Measurements from ENCODE around the gene PHEX.

Gene PHEX

GRCh38 chrX:22105971-22106370 lies 73.8 kb downstream of the PHEX start:
- no peak for TF ChIP-seq ZNF565 (CRISPR knock-in tag; conservative IDR thresholded peaks at IDR 0.05; ENCODE audit: low read depth)
- TF ChIP-seq SNAI2 (CRISPR knock-in tag; IDR thresholded peaks at IDR 0.05): no peak
- no peak for TF ChIP-seq CREB5 (CRISPR knock-in tag; IDR thresholded peaks at IDR 0.05; ENCODE audit: low read depth)
- TF ChIP-seq ARNTL (CRISPR knock-in tag; IDR thresholded peaks at IDR 0.05; ENCODE audit: borderline replicate concordance, low read depth): no peak
- TF ChIP-seq GLIS3 (CRISPR knock-in tag; IDR thresholded peaks at IDR 0.05): no peak
- TF ChIP-seq BACH2 (CRISPR knock-in tag; IDR thresholded peaks at IDR 0.05; ENCODE audit: borderline replicate concordance): no peak
- TF ChIP-seq ISL1 (CRISPR knock-in tag; IDR thresholded peaks at IDR 0.05): no peak
- no peak for TF ChIP-seq ZNF70 (CRISPR knock-in tag; IDR thresholded peaks at IDR 0.05)

GRCh38 chrX:22109442-22109841 lies 77.3 kb downstream of the PHEX start:
- ATAC-seq: no peak; the same call in 2 of the 3 replicates
- TF ChIP-seq PPARA (CRISPR knock-in tag; IDR thresholded peaks at IDR 0.05; ENCODE audit: borderline replicate concordance) (no peak), ISL1 (CRISPR knock-in tag; IDR thresholded peaks at IDR 0.05) (peak; percentile 44; the same call in 1 of the 2 replicates), GLIS3 (CRISPR knock-in tag; IDR thresholded peaks at IDR 0.05) (no peak), ZFP3 (CRISPR knock-in tag; IDR thresholded peaks at IDR 0.05) (no peak), CSDC2 (CRISPR knock-in tag; IDR thresholded peaks at IDR 0.05) (no peak), OSR1 (CRISPR knock-in tag; IDR thresholded peaks at IDR 0.05) (no peak)

More at GRCh38 chrX:22105971-22106370, 73.8 kb downstream of the PHEX start:
- no peak for ATAC-seq

- TF ChIP-seq ISL1 (CRISPR knock-in tag; IDR thresholded peaks at IDR 0.05) (peak; percentile 82), OSR1 (CRISPR knock-in tag; IDR thresholded peaks at IDR 0.05) (no peak)
- ATAC-seq: peak; percentile 53
These were observed 78.8 kb downstream of the PHEX start for GRCh38 chrX:22110729-22111494.

- no peak for TF ChIP-seq ARNTL (CRISPR knock-in tag; IDR thresholded peaks at IDR 0.05; ENCODE audit: borderline replicate concordance, low read depth)
- TF ChIP-seq ZNF8 (CRISPR knock-in tag; IDR thresholded peaks at IDR 0.05): no peak
- TF ChIP-seq ESRRG (CRISPR knock-in tag; IDR thresholded peaks at IDR 0.05): no peak
- TF ChIP-seq TCF4 (CRISPR knock-in tag; IDR thresholded peaks at IDR 0.05; ENCODE audit: borderline replicate concordance): no peak
- TF ChIP-seq CREB5 (CRISPR knock-in tag; IDR thresholded peaks at IDR 0.05; ENCODE audit: low read depth): no peak
- TF ChIP-seq ZFP3 (CRISPR knock-in tag; IDR thresholded peaks at IDR 0.05): no peak
- no peak for TF ChIP-seq SNAI2 (CRISPR knock-in tag; IDR thresholded peaks at IDR 0.05)
- no peak for TF ChIP-seq PPARA (CRISPR knock-in tag; IDR thresholded peaks at IDR 0.05; ENCODE audit: borderline replicate concordance)
- TF ChIP-seq GLIS3 (CRISPR knock-in tag; IDR thresholded peaks at IDR 0.05): no peak
- TF ChIP-seq ZNF565 (CRISPR knock-in tag; conservative IDR thresholded peaks at IDR 0.05; ENCODE audit: low read depth): no peak
- no peak for TF ChIP-seq OSR1 (CRISPR knock-in tag; IDR thresholded peaks at IDR 0.05)
- no peak for TF ChIP-seq ZNF70 (CRISPR knock-in tag; IDR thresholded peaks at IDR 0.05)
- no peak for TF ChIP-seq POU6F1 (CRISPR knock-in tag; IDR thresholded peaks at IDR 0.05; ENCODE audit: borderline replicate concordance, low read depth)
- no peak for ATAC-seq
These were observed 84.8 kb downstream of the PHEX start for GRCh38 chrX:22116605-22117546.

- no peak for ATAC-seq
- TF ChIP-seq CSDC2 (CRISPR knock-in tag; IDR thresholded peaks at IDR 0.05) (no peak), OSR1 (CRISPR knock-in tag; IDR thresholded peaks at IDR 0.05) (no peak), ZFP30 (CRISPR knock-in tag; IDR thresholded peaks at IDR 0.05) (no peak), TCF4 (CRISPR knock-in tag; IDR thresholded peaks at IDR 0.05; ENCODE audit: borderline replicate concordance) (no peak), CSRNP3 (CRISPR knock-in tag; IDR thresholded peaks at IDR 0.05) (no peak), ESRRG (CRISPR knock-in tag; IDR thresholded peaks at IDR 0.05) (no peak), RARB (CRISPR knock-in tag; IDR thresholded peaks at IDR 0.05) (no peak), PPARA (CRISPR knock-in tag; IDR thresholded peaks at IDR 0.05; ENCODE audit: borderline replicate concordance) (no peak), ISL1 (CRISPR knock-in tag; IDR thresholded peaks at IDR 0.05) (no peak), SNAI2 (CRISPR knock-in tag; IDR thresholded peaks at IDR 0.05) (no peak), PATZ1 (CRISPR knock-in tag; IDR thresholded peaks at IDR 0.05; ENCODE audit: borderline replicate concordance) (no peak), ZFP3 (CRISPR knock-in tag; IDR thresholded peaks at IDR 0.05) (no peak), ARNTL (CRISPR knock-in tag; IDR thresholded peaks at IDR 0.05; ENCODE audit: borderline replicate concordance, low read depth) (no peak), ZNF70 (CRISPR knock-in tag; IDR thresholded peaks at IDR 0.05) (no peak), POU6F1 (CRISPR knock-in tag; IDR thresholded peaks at IDR 0.05; ENCODE audit: borderline replicate concordance, low read depth) (no peak)
These were observed 85.5 kb downstream of the PHEX start for GRCh38 chrX:22117633-22118032.
